Gastroesophageal sphincter (tissue), 3 donors: ENCODE results near the gene KRT17.
"Not testable (repeated sequence)": the region's sequence is repeated elsewhere in the genome, so short reads cannot be mapped to it uniquely, and the experiment has no call there.

Source experiments
- EP300 ChIP-seq: sonication (generic); formaldehyde crosslinking; IDR thresholded peaks from one replicate; pipeline ENCODE4 v1.6.1; 2017; ENCODE audit warnings: antibody characterized with exemption, mild to moderate bottlenecking
- POLR2A ChIP-seq, 2 donors: fragments of 450-650 bp; IDR thresholded peaks; one replicate each; pipeline ENCODE4 v1.6.1; 2017; ENCODE audit warnings: antibody characterized with exemption in 2 of 2, mild to moderate bottlenecking in 2 of 2, moderate library complexity in 1 of 2
- POLR2AphosphoS5 ChIP-seq: sonication (generic); formaldehyde crosslinking; IDR thresholded peaks from one replicate; pipeline ENCODE4 v1.6.1; 2017; ENCODE audit warnings: antibody characterized with exemption
- TF ChIP-seq, protein P1 (sequence below), 4 experiments: fragments of 200-600 bp in 2 of 4; fragments of 450-650 bp in 2 of 4; sonication (generic) in 1 of 4; IDR thresholded peaks; one replicate each; pipeline ENCODE4 v1.5.1; 2017 to 2019; ENCODE audit warnings: antibody characterized with exemption in 4 of 4, mild to moderate bottlenecking in 2 of 4, moderate library complexity in 2 of 4

DNA sequence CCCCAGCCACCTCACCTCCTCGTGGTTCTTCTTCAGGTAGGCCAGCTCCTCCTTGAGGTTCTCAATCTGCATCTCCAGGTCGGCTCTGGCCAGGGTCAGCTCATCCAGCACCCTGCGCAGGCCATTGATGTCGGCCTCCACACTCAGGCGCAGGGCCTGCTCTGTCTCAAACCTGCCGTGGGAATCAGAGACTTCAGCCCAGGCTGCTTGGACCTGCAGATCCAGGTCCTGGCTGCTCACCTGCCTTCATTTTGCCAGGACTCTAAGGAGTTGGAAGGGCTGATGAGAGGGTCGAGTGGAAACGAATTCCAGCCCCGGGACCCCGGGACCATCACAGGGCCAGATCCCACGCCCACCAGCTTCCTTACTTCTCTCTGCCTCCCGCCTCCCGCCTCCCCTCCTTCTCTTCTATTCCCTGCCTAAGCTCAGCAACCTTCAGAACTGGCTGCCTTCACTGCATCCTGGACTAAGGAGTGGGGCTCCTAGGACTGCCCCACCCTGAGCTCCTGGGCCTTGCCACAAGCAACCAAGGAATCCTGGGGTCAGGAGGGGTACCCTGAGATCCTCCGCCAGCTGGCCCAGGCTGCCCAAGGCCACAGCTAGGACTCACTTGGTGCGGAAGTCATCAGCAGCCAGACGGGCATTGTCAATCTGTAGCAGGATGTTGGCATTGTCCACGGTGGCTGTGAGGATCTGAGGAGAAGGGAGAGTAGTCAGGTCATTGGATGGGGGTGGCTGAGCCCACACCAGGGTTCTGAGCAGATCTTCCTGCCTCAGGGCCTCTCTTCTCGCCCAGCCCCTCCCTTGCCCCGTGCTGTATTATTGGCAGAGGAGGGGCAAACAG is 1.8 kb downstream of the KRT17 start:
- not testable (repeated sequence) for TF ChIP-seq POLR2A (IDR thresholded peaks at IDR 0.05); POLR2AphosphoS5; EP300
- TF ChIP-seq, protein P1, sequence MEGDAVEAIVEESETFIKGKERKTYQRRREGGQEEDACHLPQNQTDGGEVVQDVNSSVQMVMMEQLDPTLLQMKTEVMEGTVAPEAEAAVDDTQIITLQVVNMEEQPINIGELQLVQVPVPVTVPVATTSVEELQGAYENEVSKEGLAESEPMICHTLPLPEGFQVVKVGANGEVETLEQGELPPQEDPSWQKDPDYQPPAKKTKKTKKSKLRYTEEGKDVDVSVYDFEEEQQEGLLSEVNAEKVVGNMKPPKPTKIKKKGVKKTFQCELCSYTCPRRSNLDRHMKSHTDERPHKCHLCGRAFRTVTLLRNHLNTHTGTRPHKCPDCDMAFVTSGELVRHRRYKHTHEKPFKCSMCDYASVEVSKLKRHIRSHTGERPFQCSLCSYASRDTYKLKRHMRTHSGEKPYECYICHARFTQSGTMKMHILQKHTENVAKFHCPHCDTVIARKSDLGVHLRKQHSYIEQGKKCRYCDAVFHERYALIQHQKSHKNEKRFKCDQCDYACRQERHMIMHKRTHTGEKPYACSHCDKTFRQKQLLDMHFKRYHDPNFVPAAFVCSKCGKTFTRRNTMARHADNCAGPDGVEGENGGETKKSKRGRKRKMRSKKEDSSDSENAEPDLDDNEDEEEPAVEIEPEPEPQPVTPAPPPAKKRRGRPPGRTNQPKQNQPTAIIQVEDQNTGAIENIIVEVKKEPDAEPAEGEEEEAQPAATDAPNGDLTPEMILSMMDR (IDR thresholded peaks at IDR 0.05): not testable (repeated sequence)
